T-helper 1 cell treated with Interleukin-12 subunit alpha and Interleukin-12 subunit beta and Interleukin-4 antibody, amounts not matched to agents 30 ng/mL and 1 ng/mL, for 36 hours (primary cell): ENCODE data around the gene SORCS3. TPM values are rescaled to one million over a fixed set of nuclear protein-coding genes. Genes with fewer than 3 reads are reported as not detected.

ENCODE experiments used
- intact Hi-C: fragments of 100-400 bp; cut with micrococcal nuclease; formaldehyde crosslinking; loops from one replicate; pipeline ENCODE4 v1.15.1; 2024
- total RNA-seq: library from RNA; stranded (reverse); gene quantifications from 2 replicates; pipeline ENCODE4 v1.2.3, GENCODE V29; 2022

SORCS3 gene
- total RNA-seq, 1 donor from 2014 or later: not detected

- intact Hi-C loops: no loop called here
These were observed 520.7 kb downstream of the SORCS3 start for GRCh38 chr10:105161767-105162166.

- intact Hi-C loops: no loop called here
These were observed 529.4 kb downstream of the SORCS3 start for GRCh38 chr10:105170521-105170920.

GRCh38 chr10:105171945-105172344 is 530.9 kb downstream of the SORCS3 start:
- intact Hi-C loops: no loop called here

GRCh38 chr10:105181626-105182025 is 540.5 kb downstream of the SORCS3 start:
- intact Hi-C loops: no loop called here

GRCh38 chr10:105183536-105183935 is 542.4 kb downstream of the SORCS3 start:
- intact Hi-C loops: no loop called here

- intact Hi-C loops: no loop called here
These were observed 544.1 kb downstream of the SORCS3 start for GRCh38 chr10:105185161-105185560.

- intact Hi-C loops: no loop called here
These were observed 546.2 kb downstream of the SORCS3 start for GRCh38 chr10:105187243-105187642.

GRCh38 chr10:105188737-105189462 is 547.8 kb downstream of the SORCS3 start:
- intact Hi-C loops: no loop called here

GRCh38 chr10:105189463-105189800 is 548.3 kb downstream of the SORCS3 start:
- intact Hi-C loops: no loop called here

- intact Hi-C loops: no loop called here
These were observed 551.1 kb downstream of the SORCS3 start for GRCh38 chr10:105192146-105192545.

- intact Hi-C loops: no loop called here
These were observed 551.8 kb downstream of the SORCS3 start for GRCh38 chr10:105192861-105193260.

GRCh38 chr10:105195831-105196230 is 554.7 kb downstream of the SORCS3 start:
- intact Hi-C loops: no loop called here

GRCh38 chr10:105197598-105198364 is 556.7 kb downstream of the SORCS3 start:
- intact Hi-C loops: no loop called here

GRCh38 chr10:105206616-105207015 is 565.5 kb downstream of the SORCS3 start:
- intact Hi-C loops: no loop called here

GRCh38 chr10:105207476-105207995 is 566.4 kb downstream of the SORCS3 start:
- intact Hi-C loops: no loop called here

- intact Hi-C loops: no loop called here
These were observed 569.5 kb downstream of the SORCS3 start for GRCh38 chr10:105210546-105210945.

GRCh38 chr10:105237685-105238084 is 596.6 kb downstream of the SORCS3 start:
- intact Hi-C loops: no loop called here

- intact Hi-C loops: no loop called here
These were observed 598.5 kb downstream of the SORCS3 start for GRCh38 chr10:105239311-105240219.

GRCh38 chr10:105241254-105241653 is 600.2 kb downstream of the SORCS3 start:
- intact Hi-C loops: no loop called here

- intact Hi-C loops: no loop called here
These were observed 602.3 kb downstream of the SORCS3 start for GRCh38 chr10:105243381-105243780.

- intact Hi-C loops: no loop called here
These were observed 602.7 kb downstream of the SORCS3 start for GRCh38 chr10:105243825-105244224.
